Measurements from ENCODE around the gene IQCM. TPM values are rescaled to one million over a fixed set of nuclear protein-coding genes. Genes with fewer than 3 reads are reported as not detected.

Gene IQCM
- total RNA-seq, 4 donors from 2014 or later = not detected

DNA sequence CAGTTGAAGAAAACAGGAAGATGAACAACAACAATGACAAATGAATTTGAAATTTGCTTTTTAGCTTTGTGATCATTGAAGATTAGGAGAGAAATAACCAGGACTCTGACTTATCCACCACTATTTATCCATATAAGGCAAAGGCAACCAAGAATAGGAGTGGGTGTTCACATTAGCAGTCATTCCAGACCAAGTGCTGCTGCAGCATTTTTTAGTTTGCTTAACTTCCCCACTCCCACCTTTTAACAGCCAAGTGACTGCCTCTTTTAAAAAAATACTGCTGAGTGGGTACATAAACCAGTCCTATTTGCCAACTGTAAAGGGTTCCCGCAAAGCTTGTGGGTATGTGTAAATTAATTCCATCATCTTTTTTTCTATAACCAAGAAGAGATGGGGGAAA, 230.9 kb downstream of the IQCM start:
- intact Hi-C loops (cut with DNase I; ENCODE audit: low total_unique reads) = no loop called here
- no peak overlapping the region for H3K4me3 ChIP-seq (ENCODE audit: low read depth, poor library complexity, severe bottlenecking)
- no peak for DNase-seq (ENCODE audit: low spot score in 2 of 2)
- WGBS, 2 donors = 54 to 59% methylated on average over 1 of the region's 1 CpG
- TF ChIP-seq, protein P1, sequence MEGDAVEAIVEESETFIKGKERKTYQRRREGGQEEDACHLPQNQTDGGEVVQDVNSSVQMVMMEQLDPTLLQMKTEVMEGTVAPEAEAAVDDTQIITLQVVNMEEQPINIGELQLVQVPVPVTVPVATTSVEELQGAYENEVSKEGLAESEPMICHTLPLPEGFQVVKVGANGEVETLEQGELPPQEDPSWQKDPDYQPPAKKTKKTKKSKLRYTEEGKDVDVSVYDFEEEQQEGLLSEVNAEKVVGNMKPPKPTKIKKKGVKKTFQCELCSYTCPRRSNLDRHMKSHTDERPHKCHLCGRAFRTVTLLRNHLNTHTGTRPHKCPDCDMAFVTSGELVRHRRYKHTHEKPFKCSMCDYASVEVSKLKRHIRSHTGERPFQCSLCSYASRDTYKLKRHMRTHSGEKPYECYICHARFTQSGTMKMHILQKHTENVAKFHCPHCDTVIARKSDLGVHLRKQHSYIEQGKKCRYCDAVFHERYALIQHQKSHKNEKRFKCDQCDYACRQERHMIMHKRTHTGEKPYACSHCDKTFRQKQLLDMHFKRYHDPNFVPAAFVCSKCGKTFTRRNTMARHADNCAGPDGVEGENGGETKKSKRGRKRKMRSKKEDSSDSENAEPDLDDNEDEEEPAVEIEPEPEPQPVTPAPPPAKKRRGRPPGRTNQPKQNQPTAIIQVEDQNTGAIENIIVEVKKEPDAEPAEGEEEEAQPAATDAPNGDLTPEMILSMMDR (IDR thresholded peaks at IDR 0.05) = no peak
- no peak for TF ChIP-seq POLR2A (IDR thresholded peaks at IDR 0.05)

DNA sequence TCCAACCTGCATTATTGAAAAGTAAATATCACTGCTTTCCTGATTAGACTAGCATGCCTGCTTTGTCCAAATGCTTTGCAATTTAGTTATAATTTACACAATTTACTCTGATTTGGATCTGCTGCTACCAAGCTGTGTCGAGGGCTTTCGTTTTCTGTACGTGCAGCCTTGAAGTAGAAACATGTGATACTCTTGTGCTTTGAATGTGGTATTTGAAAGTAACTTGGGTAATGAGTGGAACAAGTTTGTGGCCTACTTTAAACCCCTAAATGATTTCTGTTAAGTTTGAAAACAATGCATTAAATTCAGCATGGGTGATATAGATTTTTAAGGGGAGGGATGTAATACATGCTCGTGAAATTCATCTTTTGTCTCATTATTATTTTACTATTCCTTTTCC, 240.7 kb downstream of the IQCM start:
- DNase-seq (ENCODE audit: low spot score in 2 of 2) = no peak
- 42 to 45% methylated on average over 4 of the region's 4 CpGs for WGBS, 2 donors
- TF ChIP-seq, protein P1 (IDR thresholded peaks at IDR 0.05) = no peak
- no peak for TF ChIP-seq POLR2A (IDR thresholded peaks at IDR 0.05)
- intact Hi-C loops (cut with DNase I; ENCODE audit: low total_unique reads) = no loop called here
- H3K4me3 ChIP-seq (ENCODE audit: low read depth, poor library complexity, severe bottlenecking) = no peak overlapping the region

DNA sequence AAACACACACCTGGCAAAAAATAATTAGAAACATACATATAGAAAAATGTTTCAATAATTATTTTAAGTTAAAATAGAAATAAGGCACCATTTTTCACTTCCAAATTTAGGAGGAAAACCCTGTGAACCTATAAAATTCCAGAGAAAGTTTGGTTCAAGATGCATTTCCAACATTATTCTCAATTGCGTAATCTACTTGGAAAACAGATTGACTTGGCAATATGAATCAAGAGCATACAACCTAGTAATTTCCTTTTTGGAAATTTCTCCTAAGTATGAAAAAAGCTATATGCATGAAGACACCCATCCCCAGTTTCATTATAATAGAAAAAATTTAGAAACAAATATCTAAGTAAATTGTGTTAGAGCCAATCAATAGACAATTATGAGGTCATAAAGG, 242.9 kb downstream of the IQCM start:
- no peak for DNase-seq (ENCODE audit: low spot score in 2 of 2)
- no peak overlapping the region for H3K4me3 ChIP-seq (ENCODE audit: low read depth, poor library complexity, severe bottlenecking)
- TF ChIP-seq, protein P1 (IDR thresholded peaks at IDR 0.05) = no peak
- TF ChIP-seq POLR2A (IDR thresholded peaks at IDR 0.05) = no peak
- WGBS, 2 donors = 73 to 81% methylated on average over 1 of the region's 1 CpG
- intact Hi-C loops (cut with DNase I; ENCODE audit: low total_unique reads) = no loop called here

DNA sequence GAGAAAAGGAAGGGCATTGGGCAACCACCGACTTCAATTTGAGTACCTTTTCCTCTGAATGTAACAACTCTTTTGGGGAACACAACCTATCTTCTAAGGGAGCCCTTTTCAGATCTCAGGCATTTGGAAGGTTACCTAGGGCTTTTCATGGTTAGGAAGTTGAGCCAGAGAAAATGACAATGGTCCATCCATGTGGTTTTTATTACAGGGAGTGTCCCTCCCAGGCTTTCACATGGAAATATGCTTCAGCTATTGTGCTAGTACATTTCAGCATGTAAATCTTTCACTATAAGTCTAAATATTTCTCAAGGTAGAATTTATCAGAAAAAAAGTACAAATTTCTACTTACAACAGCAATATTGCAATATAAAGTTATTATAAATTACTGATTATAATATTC, 259.8 kb downstream of the IQCM start:
- H3K4me3 ChIP-seq (ENCODE audit: low read depth, poor library complexity, severe bottlenecking) = no peak overlapping the region
- no peak for DNase-seq (ENCODE audit: low spot score in 2 of 2)
- intact Hi-C loops (cut with DNase I; ENCODE audit: low total_unique reads) = no loop called here
- WGBS, 2 donors = 66 to 67% methylated on average over 1 of the region's 1 CpG
- TF ChIP-seq, protein P1 (IDR thresholded peaks at IDR 0.05) = no peak
- no peak for TF ChIP-seq POLR2A (IDR thresholded peaks at IDR 0.05)

DNA sequence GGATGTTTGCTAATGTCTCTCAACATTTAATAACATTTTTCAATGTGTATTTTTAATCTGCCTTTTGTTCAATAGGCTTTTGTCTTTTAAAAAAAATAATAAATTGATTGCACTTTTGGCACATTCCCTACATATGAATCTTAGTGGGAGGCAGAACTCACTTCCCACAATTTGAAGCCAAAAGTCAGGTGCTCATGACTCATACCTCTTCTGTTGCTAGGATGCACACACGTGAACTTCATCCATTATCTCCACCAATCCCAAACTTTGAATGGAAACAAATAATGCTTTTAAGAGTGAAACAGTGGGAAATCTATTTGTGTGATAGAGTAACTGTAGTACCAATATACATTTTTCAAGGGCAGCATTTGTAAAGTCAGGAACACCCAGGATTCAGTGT, 260.5 kb downstream of the IQCM start:
- no peak overlapping the region for H3K4me3 ChIP-seq (ENCODE audit: low read depth, poor library complexity, severe bottlenecking)
- TF ChIP-seq, protein P1 (IDR thresholded peaks at IDR 0.05) = no peak
- TF ChIP-seq POLR2A (IDR thresholded peaks at IDR 0.05) = no peak
- no peak for DNase-seq (ENCODE audit: low spot score in 2 of 2)
- WGBS, 2 donors = 24 to 46% methylated on average over 1 of the region's 1 CpG
- intact Hi-C loops (cut with DNase I; ENCODE audit: low total_unique reads) = no loop called here

DNA sequence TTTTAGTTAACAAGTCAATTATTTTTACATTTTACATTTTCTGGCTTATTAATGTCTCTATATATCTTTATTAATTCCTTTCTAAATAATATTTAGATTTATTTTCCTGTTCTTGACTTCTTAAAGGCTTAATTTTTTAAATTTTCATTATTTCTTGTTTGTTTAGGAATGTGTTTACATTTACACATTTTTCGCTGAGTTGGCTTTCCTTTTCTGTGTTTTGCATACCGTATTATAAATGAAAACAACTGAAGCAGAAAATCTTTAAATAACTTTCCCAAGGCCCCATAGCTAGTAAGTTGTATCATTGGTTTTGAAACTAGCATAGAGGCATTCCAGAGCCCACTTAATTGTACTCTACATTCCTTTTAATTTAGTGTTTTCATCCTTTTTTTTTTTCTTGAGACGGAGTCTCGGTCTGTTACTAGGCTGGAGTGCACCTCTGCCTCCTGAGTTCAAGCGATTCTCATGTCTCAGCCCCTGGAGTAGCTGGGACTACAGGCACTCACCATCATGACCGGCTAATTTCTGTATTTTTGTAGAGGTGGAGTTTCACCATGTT, 261.6 kb downstream of the IQCM start:
- DNase-seq (ENCODE audit: low spot score in 2 of 2) = no peak
- intact Hi-C loops (cut with DNase I; ENCODE audit: low total_unique reads) = no loop called here
- 82 to 90% methylated on average over 6 of the region's 6 CpGs for WGBS, 2 donors
- TF ChIP-seq, protein P1 (IDR thresholded peaks at IDR 0.05) = no peak
- no peak for TF ChIP-seq POLR2A (IDR thresholded peaks at IDR 0.05)
- H3K4me3 ChIP-seq (ENCODE audit: low read depth, poor library complexity, severe bottlenecking) = no peak overlapping the region

All from lower leg skin (tissue), 4 donors.